22Rv1 (cell line): ENCODE measurements around the gene MLF2.
A peak's percentile ranks its signal among the peaks of the same experiment; 100 is the strongest.

Source experiments
- H3K27ac ChIP-seq: fragments of 450-650 bp; 2 replicates; pipeline ENCODE4 v1.5.1; 2017
- CTCF ChIP-seq: fragments of 450-650 bp; IDR thresholded peaks from 2 replicates; pipeline ENCODE4 v1.5.1; 2017; ENCODE audit warnings: mild to moderate bottlenecking
- ZFX ChIP-seq: fragments of 450-650 bp; IDR thresholded peaks from 2 replicates; pipeline ENCODE4 v1.6.1; 2017; ENCODE audit warnings: antibody characterized with exemption, borderline replicate concordance

The MLF2 gene

GRCh38 chr12:6767353-6768319 lies 14.7 kb upstream of the MLF2 start:
- peak overlapping the region; percentile 99 for H3K27ac ChIP-seq
- TF ChIP-seq ZFX (no peak), CTCF (no peak)

GRCh38 chr12:6766651-6767349 lies 13.9 kb upstream of the MLF2 start:
- TF ChIP-seq ZFX: no peak
- TF ChIP-seq CTCF: peak; percentile 99
- peak overlapping the region; percentile 99 for H3K27ac ChIP-seq

- no peak for TF ChIP-seq CTCF
- TF ChIP-seq ZFX: no peak
- H3K27ac ChIP-seq: peak within 1 kb of the TSS; percentile 99
Measured at GRCh38 chr12:6765634-6766581, 13.0 kb upstream of the MLF2 start, which contains the start of gene PTMS. Gene PTMS, plus strand, starts transcription at chr12:6766363. Its CDS starts 343 bp downstream, at chr12:6766706.

- peak overlapping the region; percentile 99 for H3K27ac ChIP-seq
Measured at GRCh38 chr12:6765048-6765633, 12.2 kb upstream of the MLF2 start.

GRCh38 chr12:6764011-6764828 lies 11.3 kb upstream of the MLF2 start:
- TF ChIP-seq ZFX (no peak), CTCF (no peak)
- peak overlapping the region; percentile 99 for H3K27ac ChIP-seq

More at GRCh38 chr12:6765048-6765633, 12.2 kb upstream of the MLF2 start:
- TF ChIP-seq ZFX: no peak
- TF ChIP-seq CTCF: no peak

GRCh38 chr12:6763380-6763779 lies 10.4 kb upstream of the MLF2 start:
- peak overlapping the region; percentile 99 for H3K27ac ChIP-seq
- TF ChIP-seq ZFX (no peak), CTCF (no peak)
